ENCODE data around the gene ATG16L1. TPM values are rescaled to one million over a fixed set of nuclear protein-coding genes. Genes with fewer than 3 reads are reported as not detected.

The ATG16L1 gene
- total and polyA plus RNA-seq, 2 experiments from 2014 or later, result 15.3 to 37.9 TPM

DNA sequence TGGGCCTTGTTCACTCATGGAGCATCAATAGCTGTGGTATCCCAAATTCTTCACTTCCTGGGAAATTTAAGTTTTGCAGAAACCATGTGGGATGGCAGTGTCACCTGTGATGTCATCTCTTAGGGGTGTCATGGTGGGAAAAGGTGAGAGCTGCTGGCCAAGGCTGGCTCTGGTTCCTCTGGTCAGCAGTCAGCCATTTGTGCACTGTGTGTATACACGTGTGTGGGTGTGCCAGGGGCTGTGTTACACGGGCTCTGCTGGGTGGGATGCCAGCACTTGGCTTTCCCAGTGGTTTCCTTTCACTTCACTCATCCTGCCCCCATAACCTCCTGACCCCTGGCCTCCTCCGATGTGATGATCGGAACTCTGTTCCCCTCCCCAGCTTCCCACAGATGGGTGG is 77.4 kb downstream of the ATG16L1 start:
- Mint-ChIP-seq H3K9me3 (no peaks in the 10 kb centered on the region), H3K27ac (no peak overlapping the region), H3K4me1 (peaks cover 16% of the 10 kb centered on the region), H3K4me3 (no peak overlapping the region), H3K36me3 (ENCODE audit: low read depth) (no peaks in the 10 kb centered on the region), H3K27me3 (ENCODE audit: insufficient read depth, low read depth, poor library complexity) (peaks cover 17% of the 10 kb centered on the region)
- Histone ChIP-seq H3K4me3 (no peak overlapping the region), H3K27ac (ENCODE audit: low read depth) (no peak overlapping the region), H3K27me3 (ENCODE audit: insufficient read depth) (no peaks in the 10 kb centered on the region), H3K9me2 (ENCODE audit: insufficient read depth) (no peaks in the 10 kb centered on the region), H3K4me2 (no peak overlapping the region), H3K4me1 (ENCODE audit: insufficient read depth) (peaks cover 10% of the 10 kb centered on the region; the same call in 1 of the 2 replicates), H3F3A (replicated peaks; ENCODE audit: low read depth) (no peaks in the 10 kb centered on the region), H3K79me2 (replicated peaks; ENCODE audit: insufficient read depth) (no peaks in the 10 kb centered on the region), H4K20me1 (replicated peaks; ENCODE audit: insufficient read depth) (no peaks in the 10 kb centered on the region), H2AFZ (no peak overlapping the region), H3K36me3 (ENCODE audit: insufficient read depth) (no peaks in the 10 kb centered on the region)
- no peak for TF ChIP-seq CTCF (conservative IDR thresholded peaks at IDR 0.05; ENCODE audit: low read depth in 2 of 2)
- no peak for TF ChIP-seq CREB1 (CRISPR knock-in tag; IDR thresholded peaks at IDR 0.05; ENCODE audit: low read depth)
- no peak for TF ChIP-seq ZNF331 (CRISPR knock-in tag; IDR thresholded peaks at IDR 0.05; ENCODE audit: low read depth)
- TF ChIP-seq POLR2AphosphoS5 (IDR thresholded peaks at IDR 0.05; ENCODE audit: low read depth), result no peak
- no peak for TF ChIP-seq ZNF114 (CRISPR knock-in tag; IDR thresholded peaks at IDR 0.05)
- TF ChIP-seq, protein P1, sequence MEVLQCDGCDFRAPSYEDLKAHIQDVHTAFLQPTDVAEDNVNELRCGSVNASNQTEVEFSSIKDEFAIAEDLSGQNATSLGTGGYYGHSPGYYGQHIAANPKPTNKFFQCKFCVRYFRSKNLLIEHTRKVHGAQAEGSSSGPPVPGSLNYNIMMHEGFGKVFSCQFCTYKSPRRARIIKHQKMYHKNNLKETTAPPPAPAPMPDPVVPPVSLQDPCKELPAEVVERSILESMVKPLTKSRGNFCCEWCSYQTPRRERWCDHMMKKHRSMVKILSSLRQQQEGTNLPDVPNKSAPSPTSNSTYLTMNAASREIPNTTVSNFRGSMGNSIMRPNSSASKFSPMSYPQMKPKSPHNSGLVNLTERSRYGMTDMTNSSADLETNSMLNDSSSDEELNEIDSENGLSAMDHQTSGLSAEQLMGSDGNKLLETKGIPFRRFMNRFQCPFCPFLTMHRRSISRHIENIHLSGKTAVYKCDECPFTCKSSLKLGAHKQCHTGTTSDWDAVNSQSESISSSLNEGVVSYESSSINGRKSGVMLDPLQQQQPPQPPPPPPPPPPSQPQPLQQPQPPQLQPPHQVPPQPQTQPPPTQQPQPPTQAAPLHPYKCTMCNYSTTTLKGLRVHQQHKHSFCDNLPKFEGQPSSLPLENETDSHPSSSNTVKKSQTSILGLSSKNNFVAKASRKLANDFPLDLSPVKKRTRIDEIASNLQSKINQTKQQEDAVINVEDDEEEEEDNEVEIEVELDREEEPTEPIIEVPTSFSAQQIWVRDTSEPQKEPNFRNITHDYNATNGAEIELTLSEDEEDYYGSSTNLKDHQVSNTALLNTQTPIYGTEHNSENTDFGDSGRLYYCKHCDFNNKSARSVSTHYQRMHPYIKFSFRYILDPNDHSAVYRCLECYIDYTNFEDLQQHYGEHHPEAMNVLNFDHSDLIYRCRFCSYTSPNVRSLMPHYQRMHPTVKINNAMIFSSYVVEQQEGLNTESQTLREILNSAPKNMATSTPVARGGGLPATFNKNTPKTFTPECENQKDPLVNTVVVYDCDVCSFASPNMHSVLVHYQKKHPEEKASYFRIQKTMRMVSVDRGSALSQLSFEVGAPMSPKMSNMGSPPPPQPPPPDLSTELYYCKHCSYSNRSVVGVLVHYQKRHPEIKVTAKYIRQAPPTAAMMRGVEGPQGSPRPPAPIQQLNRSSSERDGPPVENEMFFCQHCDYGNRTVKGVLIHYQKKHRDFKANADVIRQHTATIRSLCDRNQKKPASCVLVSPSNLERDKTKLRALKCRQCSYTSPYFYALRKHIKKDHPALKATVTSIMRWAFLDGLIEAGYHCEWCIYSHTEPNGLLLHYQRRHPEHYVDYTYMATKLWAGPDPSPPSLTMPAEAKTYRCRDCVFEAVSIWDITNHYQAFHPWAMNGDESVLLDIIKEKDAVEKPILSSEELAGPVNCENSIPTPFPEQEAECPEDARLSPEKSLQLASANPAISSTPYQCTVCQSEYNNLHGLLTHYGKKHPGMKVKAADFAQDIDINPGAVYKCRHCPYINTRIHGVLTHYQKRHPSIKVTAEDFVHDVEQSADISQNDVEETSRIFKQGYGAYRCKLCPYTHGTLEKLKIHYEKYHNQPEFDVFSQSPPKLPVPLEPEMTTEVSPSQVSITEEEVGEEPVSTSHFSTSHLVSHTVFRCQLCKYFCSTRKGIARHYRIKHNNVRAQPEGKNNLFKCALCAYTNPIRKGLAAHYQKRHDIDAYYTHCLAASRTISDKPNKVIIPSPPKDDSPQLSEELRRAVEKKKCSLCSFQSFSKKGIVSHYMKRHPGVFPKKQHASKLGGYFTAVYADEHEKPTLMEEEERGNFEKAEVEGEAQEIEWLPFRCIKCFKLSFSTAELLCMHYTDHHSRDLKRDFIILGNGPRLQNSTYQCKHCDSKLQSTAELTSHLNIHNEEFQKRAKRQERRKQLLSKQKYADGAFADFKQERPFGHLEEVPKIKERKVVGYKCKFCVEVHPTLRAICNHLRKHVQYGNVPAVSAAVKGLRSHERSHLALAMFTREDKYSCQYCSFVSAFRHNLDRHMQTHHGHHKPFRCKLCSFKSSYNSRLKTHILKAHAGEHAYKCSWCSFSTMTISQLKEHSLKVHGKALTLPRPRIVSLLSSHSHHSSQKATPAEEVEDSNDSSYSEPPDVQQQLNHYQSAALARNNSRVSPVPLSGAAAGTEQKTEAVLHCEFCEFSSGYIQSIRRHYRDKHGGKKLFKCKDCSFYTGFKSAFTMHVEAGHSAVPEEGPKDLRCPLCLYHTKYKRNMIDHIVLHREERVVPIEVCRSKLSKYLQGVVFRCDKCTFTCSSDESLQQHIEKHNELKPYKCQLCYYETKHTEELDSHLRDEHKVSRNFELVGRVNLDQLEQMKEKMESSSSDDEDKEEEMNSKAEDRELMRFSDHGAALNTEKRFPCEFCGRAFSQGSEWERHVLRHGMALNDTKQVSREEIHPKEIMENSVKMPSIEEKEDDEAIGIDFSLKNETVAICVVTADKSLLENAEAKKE (CRISPR knock-in tag; IDR thresholded peaks at IDR 0.05), result no peak
- no peak for TF ChIP-seq NANOG (IDR thresholded peaks at IDR 0.05; ENCODE audit: borderline replicate concordance)
- no peak for DNase-seq (ENCODE audit: low spot score)
- no peak for ATAC-seq
